WTC11 (cell line): Measurements from ENCODE around the gene HEATR5A. TPM values are rescaled to one million over a fixed set of nuclear protein-coding genes. Genes with fewer than 3 reads are reported as not detected.
"Not testable (repeated sequence)": the region's sequence is repeated elsewhere in the genome, so short reads cannot be mapped to it uniquely, and the experiment has no call there.

ENCODE experiments used
- ATAC-seq: fragments of 200-7000 bp; cut with Tn5 transposase; 2 replicates; pipeline ENCODE4 v1.10.0; 2021; ENCODE audit warnings: mild to moderate bottlenecking, moderate library complexity
- CTCF ChIA-PET: fragments of 300-600 bp; sonication (Branson Sonifier 250); formaldehyde crosslinking; loops from one replicate; lab custom pipeline; 2021; ENCODE audit warnings: antibody characterized with exemption; lab: Charles Lee
- POLR2A ChIA-PET: fragments of 350-600 bp; sonication (Branson Sonifier 250); formaldehyde crosslinking; loops from one replicate; lab custom pipeline; 2021; ENCODE audit warnings: antibody characterized with exemption; lab: Charles Lee
- DNase-seq: peaks from one replicate; pipeline ENCODE4 v3.0.0; 2021; ENCODE audit warnings: low spot score
- H3K27ac Mint-ChIP-seq: 2 replicates; pipeline ENCODE4 v1.8.0; 2021; ENCODE audit warnings: mixed read lengths
- H3K27me3 Mint-ChIP-seq: 2 replicates; pipeline ENCODE4 v1.8.0; 2021; ENCODE audit warnings: low read depth, mild to moderate bottlenecking, moderate library complexity, mixed read lengths
- H3K36me3 Mint-ChIP-seq: 2 replicates; pipeline ENCODE4 v1.8.0; 2021; ENCODE audit warnings: mixed read lengths
- H3K4me1 Mint-ChIP-seq: 2 replicates; pipeline ENCODE4 v1.8.0; 2022; ENCODE audit warnings: mixed read lengths
- H3K4me3 Mint-ChIP-seq: 2 replicates; pipeline ENCODE4 v1.8.0; 2021; ENCODE audit warnings: mild to moderate bottlenecking, moderate library complexity, mixed read lengths
- H3K9me3 Mint-ChIP-seq: 2 replicates; pipeline ENCODE4 v1.8.0; 2021; ENCODE audit warnings: mixed read lengths
- ELF4 ChIP-seq: sonication (generic); formaldehyde crosslinking; IDR thresholded peaks from 2 replicates; pipeline ENCODE4 v1.8.1; 2022; ENCODE audit warnings: low read depth, mild to moderate bottlenecking, moderate library complexity, missing genetic modification reagents
- SMAD4 ChIP-seq: sonication (generic); formaldehyde crosslinking; IDR thresholded peaks from 2 replicates; pipeline ENCODE4 v1.8.0; 2022; ENCODE audit warnings: mild to moderate bottlenecking, missing genetic modification reagents
- TEAD4 ChIP-seq: sonication (generic); formaldehyde crosslinking; IDR thresholded peaks from 2 replicates; pipeline ENCODE4 v1.8.0; 2022; ENCODE audit warnings: mild to moderate bottlenecking, missing genetic modification reagents
- ZNF416 ChIP-seq: fragments of 250-450 bp; sonication (Bioruptor Pico); IDR thresholded peaks from 2 replicates; pipeline ENCODE4 v1.9.0; 2021; ENCODE audit warnings: mild to moderate bottlenecking, inconsistent platforms
- ZNF671 ChIP-seq: fragments of 250-450 bp; sonication (Bioruptor Pico); IDR thresholded peaks from 2 replicates; pipeline ENCODE4 v1.8.0; 2021; ENCODE audit warnings: mild to moderate bottlenecking
- total RNA-seq: library from RNA; stranded (reverse); gene quantifications from 3 replicates; pipeline ENCODE4 v1.2.3, GENCODE V29; 2021
- TF ChIP-seq, protein P1 (sequence below): fragments of 250-450 bp; sonication (Bioruptor Pico); IDR thresholded peaks from 2 replicates; pipeline ENCODE4 v1.8.0; 2021; ENCODE audit warnings: mild to moderate bottlenecking
- TF ChIP-seq, protein P2 (sequence below): sonication (generic); formaldehyde crosslinking; IDR thresholded peaks from 2 replicates; pipeline ENCODE4 v1.8.0; 2023; ENCODE audit warnings: missing genetic modification reagents, mild to moderate bottlenecking, borderline replicate concordance
- TF ChIP-seq, protein P3 (sequence below): sonication (generic); formaldehyde crosslinking; IDR thresholded peaks from 2 replicates; pipeline ENCODE4 v1.8.1; 2023; ENCODE audit warnings: mild to moderate bottlenecking, missing genetic modification reagents
- TF ChIP-seq, protein P4 (sequence below): sonication (generic); formaldehyde crosslinking; IDR thresholded peaks from 2 replicates; pipeline ENCODE4 v1.8.1; 2022; ENCODE audit warnings: missing genetic modification reagents, borderline replicate concordance

Gene HEATR5A
- total RNA-seq, 1 experiment from 2014 or later = 36.2 TPM

DNA sequence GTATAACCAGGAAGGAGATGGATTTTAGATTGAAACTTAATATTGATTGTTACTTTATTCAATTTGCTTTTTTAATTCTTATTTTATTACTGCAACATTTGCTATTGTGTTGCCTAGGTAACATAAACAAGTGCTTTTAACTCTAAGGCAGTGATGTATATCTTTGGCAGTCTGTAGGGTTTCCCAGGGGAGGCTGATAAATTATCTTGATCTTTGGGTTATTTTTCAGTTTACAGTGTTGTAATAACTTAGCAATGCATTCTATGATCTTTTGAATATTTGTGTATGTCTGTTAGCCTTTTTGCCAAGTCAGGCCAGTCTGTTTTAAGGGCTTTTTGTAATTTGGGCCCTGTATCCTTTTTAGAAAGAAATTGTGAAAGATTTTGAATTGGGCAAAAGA lies 44.8 kb upstream of the HEATR5A start:
- POLR2A ChIA-PET = no interaction called here
- Mint-ChIP-seq H3K27me3 (no peaks in the 10 kb centered on the region), H3K36me3 (no peaks in the 10 kb centered on the region), H3K27ac (no peak overlapping the region), H3K4me1 (no peaks in the 10 kb centered on the region), H3K4me3 (no peak overlapping the region), H3K9me3 (peaks cover 4% of the 10 kb centered on the region)
- TF ChIP-seq, protein P1, sequence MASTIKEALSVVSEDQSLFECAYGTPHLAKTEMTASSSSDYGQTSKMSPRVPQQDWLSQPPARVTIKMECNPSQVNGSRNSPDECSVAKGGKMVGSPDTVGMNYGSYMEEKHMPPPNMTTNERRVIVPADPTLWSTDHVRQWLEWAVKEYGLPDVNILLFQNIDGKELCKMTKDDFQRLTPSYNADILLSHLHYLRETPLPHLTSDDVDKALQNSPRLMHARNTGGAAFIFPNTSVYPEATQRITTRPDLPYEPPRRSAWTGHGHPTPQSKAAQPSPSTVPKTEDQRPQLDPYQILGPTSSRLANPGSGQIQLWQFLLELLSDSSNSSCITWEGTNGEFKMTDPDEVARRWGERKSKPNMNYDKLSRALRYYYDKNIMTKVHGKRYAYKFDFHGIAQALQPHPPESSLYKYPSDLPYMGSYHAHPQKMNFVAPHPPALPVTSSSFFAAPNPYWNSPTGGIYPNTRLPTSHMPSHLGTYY (CRISPR knock-in tag) = no peak
- TF ChIP-seq TEAD4 (no peak), ZNF671 (CRISPR knock-in tag) (no peak), ZNF416 (CRISPR knock-in tag) (no peak), SMAD4 (CRISPR knock-in tag) (no peak), ELF4 (CRISPR knock-in tag) (no peak)
- TF ChIP-seq, protein P2, sequence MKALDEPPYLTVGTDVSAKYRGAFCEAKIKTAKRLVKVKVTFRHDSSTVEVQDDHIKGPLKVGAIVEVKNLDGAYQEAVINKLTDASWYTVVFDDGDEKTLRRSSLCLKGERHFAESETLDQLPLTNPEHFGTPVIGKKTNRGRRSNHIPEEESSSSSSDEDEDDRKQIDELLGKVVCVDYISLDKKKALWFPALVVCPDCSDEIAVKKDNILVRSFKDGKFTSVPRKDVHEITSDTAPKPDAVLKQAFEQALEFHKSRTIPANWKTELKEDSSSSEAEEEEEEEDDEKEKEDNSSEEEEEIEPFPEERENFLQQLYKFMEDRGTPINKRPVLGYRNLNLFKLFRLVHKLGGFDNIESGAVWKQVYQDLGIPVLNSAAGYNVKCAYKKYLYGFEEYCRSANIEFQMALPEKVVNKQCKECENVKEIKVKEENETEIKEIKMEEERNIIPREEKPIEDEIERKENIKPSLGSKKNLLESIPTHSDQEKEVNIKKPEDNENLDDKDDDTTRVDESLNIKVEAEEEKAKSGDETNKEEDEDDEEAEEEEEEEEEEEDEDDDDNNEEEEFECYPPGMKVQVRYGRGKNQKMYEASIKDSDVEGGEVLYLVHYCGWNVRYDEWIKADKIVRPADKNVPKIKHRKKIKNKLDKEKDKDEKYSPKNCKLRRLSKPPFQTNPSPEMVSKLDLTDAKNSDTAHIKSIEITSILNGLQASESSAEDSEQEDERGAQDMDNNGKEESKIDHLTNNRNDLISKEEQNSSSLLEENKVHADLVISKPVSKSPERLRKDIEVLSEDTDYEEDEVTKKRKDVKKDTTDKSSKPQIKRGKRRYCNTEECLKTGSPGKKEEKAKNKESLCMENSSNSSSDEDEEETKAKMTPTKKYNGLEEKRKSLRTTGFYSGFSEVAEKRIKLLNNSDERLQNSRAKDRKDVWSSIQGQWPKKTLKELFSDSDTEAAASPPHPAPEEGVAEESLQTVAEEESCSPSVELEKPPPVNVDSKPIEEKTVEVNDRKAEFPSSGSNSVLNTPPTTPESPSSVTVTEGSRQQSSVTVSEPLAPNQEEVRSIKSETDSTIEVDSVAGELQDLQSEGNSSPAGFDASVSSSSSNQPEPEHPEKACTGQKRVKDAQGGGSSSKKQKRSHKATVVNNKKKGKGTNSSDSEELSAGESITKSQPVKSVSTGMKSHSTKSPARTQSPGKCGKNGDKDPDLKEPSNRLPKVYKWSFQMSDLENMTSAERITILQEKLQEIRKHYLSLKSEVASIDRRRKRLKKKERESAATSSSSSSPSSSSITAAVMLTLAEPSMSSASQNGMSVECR (CRISPR knock-in tag) = no peak
- TF ChIP-seq, protein P3, sequence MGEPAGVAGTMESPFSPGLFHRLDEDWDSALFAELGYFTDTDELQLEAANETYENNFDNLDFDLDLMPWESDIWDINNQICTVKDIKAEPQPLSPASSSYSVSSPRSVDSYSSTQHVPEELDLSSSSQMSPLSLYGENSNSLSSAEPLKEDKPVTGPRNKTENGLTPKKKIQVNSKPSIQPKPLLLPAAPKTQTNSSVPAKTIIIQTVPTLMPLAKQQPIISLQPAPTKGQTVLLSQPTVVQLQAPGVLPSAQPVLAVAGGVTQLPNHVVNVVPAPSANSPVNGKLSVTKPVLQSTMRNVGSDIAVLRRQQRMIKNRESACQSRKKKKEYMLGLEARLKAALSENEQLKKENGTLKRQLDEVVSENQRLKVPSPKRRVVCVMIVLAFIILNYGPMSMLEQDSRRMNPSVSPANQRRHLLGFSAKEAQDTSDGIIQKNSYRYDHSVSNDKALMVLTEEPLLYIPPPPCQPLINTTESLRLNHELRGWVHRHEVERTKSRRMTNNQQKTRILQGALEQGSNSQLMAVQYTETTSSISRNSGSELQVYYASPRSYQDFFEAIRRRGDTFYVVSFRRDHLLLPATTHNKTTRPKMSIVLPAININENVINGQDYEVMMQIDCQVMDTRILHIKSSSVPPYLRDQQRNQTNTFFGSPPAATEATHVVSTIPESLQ (CRISPR knock-in tag) = no peak
- no peak for ATAC-seq
- CTCF ChIA-PET = no interaction called here
- DNase-seq = no peak

DNA sequence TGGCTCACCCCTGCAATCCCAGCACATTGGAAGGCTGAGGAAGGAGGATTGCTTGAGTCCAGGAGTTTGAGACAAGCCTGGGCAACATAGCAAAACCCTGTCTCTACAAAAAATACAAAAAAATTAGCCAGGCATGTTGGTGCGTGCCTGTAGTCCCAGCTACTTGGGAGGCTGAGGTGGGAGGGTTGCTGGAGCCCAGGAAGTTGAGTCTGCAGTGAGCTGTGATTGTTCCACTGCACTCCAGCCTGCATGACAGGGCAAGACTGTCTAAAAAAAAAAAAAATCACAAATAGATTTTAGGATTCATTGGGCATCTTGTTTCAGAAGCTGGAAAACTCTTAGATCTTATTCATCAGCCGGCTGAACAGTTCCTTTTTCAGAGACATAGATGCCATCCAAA lies 42.1 kb upstream of the HEATR5A start:
- H3K36me3 Mint-ChIP-seq, H3K27me3 Mint-ChIP-seq, CTCF ChIA-PET, H3K27ac Mint-ChIP-seq, ATAC-seq, H3K9me3 Mint-ChIP-seq, H3K4me3 Mint-ChIP-seq, DNase-seq, POLR2A ChIA-PET: not testable (repeated sequence)
- peaks cover 12% of the 10 kb centered on the region for H3K4me1 Mint-ChIP-seq

DNA sequence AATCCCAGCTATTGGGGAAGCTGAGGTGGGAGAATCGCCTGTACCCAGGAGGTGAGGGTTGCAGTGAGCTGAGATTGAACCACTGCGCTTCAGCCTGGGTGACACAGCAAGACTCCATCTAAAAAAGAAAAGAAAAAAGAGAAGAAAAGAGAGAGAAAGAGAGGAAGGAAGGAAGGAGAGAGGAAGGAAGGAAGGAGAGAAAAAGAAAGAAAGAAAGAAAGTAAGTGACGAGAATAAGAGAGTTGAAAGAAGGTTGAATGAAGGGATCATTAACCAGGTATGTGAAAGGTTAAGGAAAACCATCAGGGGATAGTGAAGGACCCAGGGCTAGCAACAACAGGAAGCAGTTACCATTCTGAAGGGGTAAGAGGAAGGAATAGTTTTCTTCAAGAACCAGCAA lies 41.2 kb upstream of the HEATR5A start:
- no peak for TF ChIP-seq SMAD4 (CRISPR knock-in tag)
- TF ChIP-seq, protein P4, sequence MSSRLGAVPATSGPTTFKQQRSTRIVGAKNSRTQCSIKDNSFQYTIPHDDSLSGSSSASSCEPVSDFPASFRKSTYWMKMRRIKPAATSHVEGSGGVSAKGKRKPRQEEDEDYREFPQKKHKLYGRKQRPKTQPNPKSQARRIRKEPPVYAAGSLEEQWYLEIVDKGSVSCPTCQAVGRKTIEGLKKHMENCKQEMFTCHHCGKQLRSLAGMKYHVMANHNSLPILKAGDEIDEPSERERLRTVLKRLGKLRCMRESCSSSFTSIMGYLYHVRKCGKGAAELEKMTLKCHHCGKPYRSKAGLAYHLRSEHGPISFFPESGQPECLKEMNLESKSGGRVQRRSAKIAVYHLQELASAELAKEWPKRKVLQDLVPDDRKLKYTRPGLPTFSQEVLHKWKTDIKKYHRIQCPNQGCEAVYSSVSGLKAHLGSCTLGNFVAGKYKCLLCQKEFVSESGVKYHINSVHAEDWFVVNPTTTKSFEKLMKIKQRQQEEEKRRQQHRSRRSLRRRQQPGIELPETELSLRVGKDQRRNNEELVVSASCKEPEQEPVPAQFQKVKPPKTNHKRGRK (CRISPR knock-in tag) = peak; percentile 46; the same call in 1 of the 2 replicates
- ChIA-PET POLR2A (no interaction called here), CTCF (no interaction called here)
- Mint-ChIP-seq H3K27me3 (no peaks in the 10 kb centered on the region), H3K9me3 (no peaks in the 10 kb centered on the region), H3K4me1 (peaks cover 14% of the 10 kb centered on the region), H3K36me3 (no peaks in the 10 kb centered on the region), H3K27ac (no peak overlapping the region), H3K4me3 (no peak overlapping the region)
- no peak for DNase-seq
- no peak for ATAC-seq
